Tibial nerve (tissue), 4 donors: ENCODE results near the gene POLR3A.

Experiments
- CTCF ChIP-seq, 5 experiments: fragments of 200-600 bp in 3 of 5; fragments of 450-650 bp in 2 of 5; sonication (generic) in 3 of 5; IDR thresholded peaks; one replicate each; pipeline ENCODE4 v1.5.1; 2016 to 2019; ENCODE audit warnings: antibody characterized with exemption in 5 of 5, mild to moderate bottlenecking in 3 of 5, moderate library complexity in 2 of 5
- EP300 ChIP-seq, 2 donors: sonication (generic); formaldehyde crosslinking; IDR thresholded peaks; one replicate each; pipeline ENCODE4 v1.6.1; 2017; ENCODE audit warnings: antibody characterized with exemption in 2 of 2, mild to moderate bottlenecking in 1 of 2
- POLR2A ChIP-seq, 2 donors: fragments of 450-650 bp; IDR thresholded peaks; one replicate each; pipeline ENCODE4 v1.6.1; 2017; ENCODE audit warnings: antibody characterized with exemption in 2 of 2, mild to moderate bottlenecking in 2 of 2, moderate library complexity in 2 of 2

- TF ChIP-seq CTCF (IDR thresholded peaks at IDR 0.05), result no peak
- TF ChIP-seq EP300 (IDR thresholded peaks at IDR 0.05), result no peak
- no peak for TF ChIP-seq POLR2A (IDR thresholded peaks at IDR 0.05)
These were observed 14.9 kb upstream of the POLR3A start for GRCh38 chr10:78044179-78044578.
